HG02885 (cell line): ENCODE data around the gene ICAM1.

Source experiments
- ATAC-seq: cut with Tn5 transposase; IDR thresholded peaks from one replicate; pipeline ENCODE4 v1.9.1; 2021; ENCODE audit warnings: mild to moderate bottlenecking; ENCODE audit not compliant: unreplicated experiment, poor library complexity

The ICAM1 gene

DNA sequence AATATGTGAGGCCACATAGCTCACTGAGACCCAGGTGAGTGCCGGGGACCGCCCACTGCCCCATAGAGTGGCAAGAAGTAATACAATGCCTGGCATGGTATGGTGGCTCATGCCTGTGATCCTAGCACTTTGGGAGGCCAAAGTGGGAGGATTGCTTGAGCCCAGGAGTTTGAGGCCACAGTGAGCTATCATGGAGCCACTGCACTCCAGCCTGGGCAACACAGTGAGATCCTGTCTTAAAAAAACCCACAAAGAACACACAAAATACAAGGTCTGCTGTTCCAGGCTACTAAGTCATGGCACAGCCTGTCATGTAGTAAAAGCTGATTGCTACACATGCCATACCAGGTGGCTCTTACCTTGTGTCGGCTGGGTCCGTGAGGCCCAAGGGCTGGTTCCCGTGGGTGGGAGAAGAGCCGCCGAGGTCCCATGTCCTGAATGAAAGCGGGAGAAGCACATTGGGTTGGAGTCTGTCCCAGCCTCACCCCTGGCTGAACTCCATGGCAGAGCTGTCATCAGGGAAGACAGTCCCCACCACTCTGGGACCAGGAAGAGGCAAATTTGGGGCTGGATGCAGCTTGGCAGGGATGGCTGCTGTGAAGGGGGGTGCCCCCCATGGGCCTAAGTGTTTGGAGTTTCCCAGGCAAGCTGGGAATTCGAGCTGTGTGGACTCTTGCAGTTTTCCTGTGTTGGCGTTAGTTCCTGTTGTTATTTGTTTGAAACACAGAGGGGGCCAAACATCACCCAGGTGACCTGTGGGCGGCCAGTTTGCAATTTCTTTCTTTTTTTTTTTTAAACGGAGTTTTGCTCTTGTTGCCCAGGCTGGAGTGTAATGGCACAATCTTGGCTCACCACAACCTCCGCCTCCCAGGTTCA is 48.1 kb downstream of the ICAM1 start:
- no peak for ATAC-seq

DNA sequence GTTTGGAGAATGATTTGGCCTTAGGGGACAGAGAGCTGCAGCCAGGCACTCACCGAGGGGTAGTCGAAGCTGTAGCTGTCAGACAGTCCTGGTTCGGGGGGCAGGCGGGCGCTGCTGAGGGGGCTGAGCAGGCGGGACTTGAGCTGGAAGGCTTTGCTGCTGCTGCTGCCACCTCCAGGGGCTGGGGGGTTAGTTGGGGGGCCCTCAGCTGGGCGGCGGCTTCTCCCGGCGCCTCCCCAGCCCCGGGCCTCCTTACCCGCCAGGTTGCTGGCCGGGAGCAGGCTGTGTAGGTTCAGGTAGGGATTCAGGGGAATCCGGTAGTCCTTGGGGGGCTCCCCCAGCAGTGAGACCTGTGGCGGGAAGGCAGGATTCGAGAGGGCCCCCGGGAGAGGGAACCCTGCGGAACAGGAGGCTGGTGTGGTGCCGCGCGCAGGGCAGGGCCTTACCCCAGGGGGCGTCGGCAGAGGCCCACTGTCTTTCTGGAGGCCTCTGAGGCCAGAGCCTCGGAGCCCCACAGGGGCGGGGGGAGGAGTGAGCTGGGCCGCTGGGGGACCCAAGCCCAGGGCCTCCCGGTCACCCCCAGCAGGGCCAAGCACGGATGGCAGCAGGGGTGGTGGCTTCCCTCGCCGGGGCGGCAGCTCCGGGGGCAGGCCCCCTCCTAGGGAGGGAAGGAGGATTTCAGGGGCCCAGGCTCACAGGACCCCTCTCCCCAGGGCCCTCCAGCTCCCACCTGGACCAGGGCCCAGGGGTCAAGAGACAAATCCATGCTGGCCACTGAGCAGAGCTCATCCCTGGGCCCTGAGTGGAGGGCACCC is 49.9 kb downstream of the ICAM1 start:
- no peak for ATAC-seq

DNA sequence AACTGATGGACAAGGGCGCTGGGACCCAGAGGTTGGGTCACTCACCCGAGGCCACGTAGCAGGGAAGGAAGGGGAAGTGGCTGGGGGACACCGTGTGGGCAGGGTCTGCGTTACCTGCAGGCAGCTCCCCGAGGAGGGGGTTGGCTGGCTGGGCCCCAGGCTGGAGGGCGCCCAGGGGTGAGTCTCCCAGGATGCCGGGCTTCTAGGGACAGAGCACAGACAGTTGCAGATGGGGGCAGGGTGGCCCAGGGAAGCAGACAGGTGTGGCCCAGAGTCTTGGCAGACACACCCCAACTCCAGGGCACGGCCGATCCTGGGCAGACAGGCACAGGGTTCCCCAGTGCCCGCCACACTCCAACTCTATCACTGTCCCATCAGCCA is 50.5 kb downstream of the ICAM1 start:
- no peak for ATAC-seq

DNA sequence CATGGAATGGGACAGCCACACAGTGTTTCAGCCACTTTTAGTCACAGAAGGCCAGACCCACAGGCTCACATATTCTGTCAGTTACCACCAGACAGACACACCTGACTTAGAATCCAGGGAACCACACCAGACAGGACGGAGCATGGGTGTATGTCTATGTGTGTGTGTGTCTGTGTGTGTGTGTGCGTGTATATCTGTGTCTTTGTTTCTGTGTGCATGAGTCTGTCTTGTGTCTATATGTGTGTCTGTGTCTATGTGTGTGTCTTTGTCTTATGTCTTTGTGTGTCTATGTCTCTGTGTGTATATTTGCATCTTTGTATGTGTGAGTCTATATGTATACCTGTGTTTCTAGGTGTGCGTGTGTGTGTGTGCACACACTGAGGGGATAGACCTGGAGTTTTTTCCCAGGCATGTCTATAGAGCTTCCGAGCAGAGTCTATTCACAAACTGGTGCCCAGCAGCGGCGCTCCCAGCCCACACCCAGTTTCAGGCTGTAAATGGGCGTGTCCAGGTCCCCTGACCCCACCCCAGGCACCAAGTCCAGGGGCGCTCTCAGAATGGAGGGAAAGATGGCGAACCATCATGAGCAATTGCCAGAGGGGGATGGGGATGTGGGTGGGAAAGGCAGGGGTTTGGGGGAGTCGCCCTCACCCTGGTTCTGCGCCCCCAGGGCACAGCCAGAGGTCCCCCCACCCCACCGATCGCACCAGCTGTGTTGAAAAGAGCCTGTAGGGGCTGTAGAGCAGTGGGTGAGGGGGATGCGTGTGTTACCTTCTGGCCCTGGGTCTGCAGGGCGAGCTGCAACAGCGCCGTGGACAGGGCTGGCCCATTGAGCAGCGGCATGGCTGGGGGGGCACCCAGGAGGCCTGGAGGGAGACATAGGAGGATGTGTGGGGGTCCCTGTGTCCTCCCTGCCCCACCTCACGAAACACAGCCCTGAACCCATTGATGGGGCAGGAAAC is 51.2 kb downstream of the ICAM1 start:
- ATAC-seq, result no peak

DNA sequence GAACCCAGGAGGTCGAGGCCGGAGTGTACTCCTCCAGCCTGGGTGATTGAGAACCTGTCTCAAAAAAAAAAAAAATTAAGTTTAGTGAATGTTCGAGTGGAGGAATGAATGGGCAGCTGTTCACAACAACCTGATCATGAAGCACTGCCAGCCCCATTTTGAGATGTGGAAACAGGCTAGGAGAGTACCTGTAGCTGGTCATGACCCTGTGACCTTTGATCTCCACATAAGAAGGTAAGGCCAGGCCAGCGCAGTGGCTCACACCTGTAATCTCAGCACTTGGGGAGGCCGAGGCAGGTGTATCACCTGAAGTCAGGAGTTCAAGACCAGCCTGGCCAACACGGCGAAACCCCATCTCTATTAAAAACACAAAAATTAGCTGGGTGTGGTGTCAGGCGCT is 54.8 kb downstream of the ICAM1 start:
- ATAC-seq, result no peak

DNA sequence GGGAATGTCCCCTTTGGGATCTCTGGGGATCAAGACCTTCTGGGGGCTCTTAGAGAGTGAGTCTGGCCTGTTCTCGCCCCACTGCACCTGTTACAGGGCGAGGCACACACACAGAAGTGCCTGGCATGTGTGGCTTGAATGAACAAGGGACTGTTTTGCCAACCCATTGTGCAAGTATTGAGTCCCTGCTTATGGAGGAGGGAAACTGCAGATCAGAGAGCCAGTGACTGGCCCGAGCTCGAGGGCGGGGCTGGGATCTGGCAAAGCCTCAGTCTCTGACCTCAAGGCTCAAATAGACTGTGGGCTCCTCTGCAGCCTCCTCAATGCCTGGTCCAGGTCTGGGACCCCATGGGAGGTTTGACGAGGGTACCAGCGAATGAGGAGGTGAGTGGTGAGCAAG is 56.9 kb downstream of the ICAM1 start:
- no peak for ATAC-seq

DNA sequence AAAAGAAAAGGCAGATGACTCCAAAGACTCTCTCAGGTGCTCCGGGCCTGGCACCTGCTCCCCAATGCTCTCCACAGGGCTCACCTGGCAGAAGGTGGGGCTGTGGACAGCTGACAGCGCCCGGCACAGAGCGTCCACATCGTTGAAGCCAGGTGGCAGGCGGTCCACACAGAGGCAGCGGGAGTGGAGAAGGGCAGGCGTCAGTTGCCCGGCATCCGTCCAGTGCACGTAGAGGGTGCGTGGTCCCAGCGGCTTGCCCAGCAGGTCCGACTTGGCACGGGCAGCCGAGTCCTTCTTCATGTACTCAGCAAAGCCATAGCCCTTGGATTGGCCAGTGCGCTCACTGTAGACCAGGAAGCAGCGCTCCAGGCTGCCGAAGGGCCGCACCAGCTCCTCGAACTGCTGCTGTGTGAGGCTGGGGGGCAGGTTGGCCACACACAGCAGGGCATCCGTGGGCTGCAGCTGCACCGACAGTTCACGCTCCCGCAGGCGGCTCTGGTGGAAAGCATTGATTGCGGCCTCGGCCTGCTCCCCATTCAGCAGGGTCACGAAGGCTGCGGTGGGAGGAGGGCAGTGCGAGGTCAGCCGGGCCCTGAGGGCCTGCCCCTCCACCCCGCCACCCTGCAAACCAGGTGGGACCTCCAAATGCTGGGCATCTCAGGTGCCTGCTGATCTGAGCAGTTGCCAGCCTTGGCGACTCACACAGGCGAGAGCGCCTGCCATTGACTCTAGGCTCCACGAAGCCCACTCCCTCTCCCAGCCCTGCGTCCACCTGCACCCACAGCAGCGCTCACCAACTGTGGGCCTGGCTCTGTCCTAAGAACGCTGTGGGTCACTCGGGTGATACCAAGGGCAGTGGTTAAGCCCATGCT is 57.9 kb downstream of the ICAM1 start:
- no peak for ATAC-seq

DNA sequence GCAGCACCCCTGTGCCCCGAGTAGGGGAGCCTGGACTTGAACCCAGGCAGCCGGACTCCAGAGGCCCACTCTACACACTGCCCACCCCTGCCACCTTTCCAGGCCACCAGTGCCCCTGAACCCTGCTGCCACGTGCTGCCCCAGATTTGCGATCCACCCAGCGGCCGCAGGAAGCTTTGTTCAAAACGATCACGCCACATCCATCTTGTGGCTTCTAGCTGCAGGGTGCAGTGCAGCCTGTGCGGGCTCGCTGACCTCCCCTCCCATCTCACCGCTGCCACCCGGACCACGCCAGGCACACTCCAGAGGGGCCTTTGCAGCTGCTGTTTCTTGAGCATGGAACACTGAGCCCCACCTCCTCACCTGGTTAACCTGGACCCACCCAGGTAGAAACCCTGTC is 58.6 kb downstream of the ICAM1 start:
- no peak for ATAC-seq

- ATAC-seq, result no peak
Observed at GRCh38 chr19:10332158-10332964, 61.4 kb downstream of the ICAM1 start.

- ATAC-seq, result peak; percentile 88
Observed at GRCh38 chr19:10332965-10333757, 62.2 kb downstream of the ICAM1 start, which contains the start of gene RAVER1. RAVER1 (minus strand) TSS chr19:10333529; CDS start chr19:10333507, 22 bp downstream.

DNA sequence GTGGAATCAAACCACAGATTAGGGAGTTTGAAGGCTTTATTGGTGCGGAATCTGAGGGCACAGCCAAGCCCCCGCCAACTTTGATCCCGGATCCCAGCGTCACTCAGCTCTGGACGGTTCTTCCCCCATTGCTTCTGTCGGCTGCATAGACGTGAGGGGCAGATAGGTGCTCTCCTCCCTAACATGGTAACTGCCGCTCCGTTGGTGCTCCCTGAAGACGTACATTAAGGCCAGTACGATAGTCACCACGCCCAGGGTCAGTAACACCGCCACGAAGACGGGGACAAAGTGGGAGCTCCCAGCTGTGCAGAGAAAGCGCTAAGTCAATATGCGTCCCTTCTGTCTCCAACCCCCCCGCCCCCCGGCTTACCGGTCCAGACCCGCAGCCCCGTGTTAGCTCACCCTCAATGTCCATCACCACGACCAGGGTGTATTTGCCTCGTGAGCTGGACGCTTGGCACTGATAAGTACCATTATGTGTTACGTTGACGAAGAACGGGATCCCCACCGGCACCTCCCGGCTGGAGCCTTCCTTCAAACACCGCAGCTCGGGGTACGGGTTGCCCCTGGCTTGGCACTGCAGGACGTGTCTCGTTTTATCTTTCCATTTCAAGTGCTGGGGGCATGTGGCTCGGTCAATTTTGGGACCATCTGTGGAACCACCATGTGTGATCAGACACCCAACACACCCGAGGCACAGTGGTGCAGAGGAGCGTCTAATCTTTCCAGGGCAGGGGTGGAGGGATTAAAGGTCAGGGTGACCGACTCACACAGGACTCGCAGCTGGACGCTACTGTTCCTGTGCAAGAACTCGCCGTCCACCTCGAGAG is 63.1 kb downstream of the ICAM1 start:
- ATAC-seq, result peak; percentile 13

GRCh38 chr19:10334588-10335351 is 63.9 kb downstream of the ICAM1 start:
- no peak for ATAC-seq

- ATAC-seq, result no peak
Observed at GRCh38 chr19:10335352-10335985, 64.5 kb downstream of the ICAM1 start.
